H1 (cell line): ENCODE data around the gene CXADR. TPM values are rescaled to one million over a fixed set of nuclear protein-coding genes. Genes with fewer than 3 reads are reported as not detected.
"Not testable (repeated sequence)": the region's sequence is repeated elsewhere in the genome, so short reads cannot be mapped to it uniquely, and the experiment has no call there.

Experiments
- CTCF ChIA-PET: fragments of 300-600 bp; sonication (Branson Sonifier 250); formaldehyde crosslinking; loops from one replicate; lab custom pipeline; 2021; ENCODE audit not compliant: partially characterized antibody; lab: Charles Lee
- POLR2A ChIA-PET: fragments of 300-600 bp; sonication (Branson Sonifier 250); formaldehyde crosslinking; loops from one replicate; lab custom pipeline; 2021; ENCODE audit warnings: inconsistent platforms; ENCODE audit not compliant: partially characterized antibody; lab: Charles Lee
- DNase-seq, 2 experiments: peaks; one replicate each; pipeline versions ENCODE4 v3.0.0 to v3.0.0-alpha.2; 2010 to 2022; ENCODE audit warnings: low spot score in 2 of 2, low read depth in 1 of 2, mixed read lengths in 1 of 2
- FAIRE-seq: peaks from 2 replicates; lab custom pipeline; 2011; peaks lifted over from hg19 to GRCh38; lab: Jason Lieb, UNC
- H2AFZ ChIP-seq: 2 replicates; pipeline ENCODE4 v1.8.1; 2012; ENCODE audit warnings: low read length, inconsistent platforms
- H2AK5ac ChIP-seq: 2 replicates; pipeline ENCODE4 v1.6.1; 2013; ENCODE audit warnings: low read depth, low read length
- H2BK120ac ChIP-seq: replicated peaks from 2 replicates; pipeline ENCODE3; 2013; ENCODE audit warnings: low read depth, low read length, inconsistent platforms
- H2BK12ac ChIP-seq: 2 replicates; pipeline ENCODE4 v1.6.1; 2013; ENCODE audit warnings: low read depth, low read length
- H2BK15ac ChIP-seq: 2 replicates; pipeline ENCODE4 v1.6.1; 2013; ENCODE audit warnings: low read length
- H2BK20ac ChIP-seq: 2 replicates; pipeline ENCODE4 v1.6.1; 2013; ENCODE audit warnings: low read length
- H2BK5ac ChIP-seq: 2 replicates; pipeline ENCODE4 v1.6.1; 2013; ENCODE audit warnings: low read depth, low read length
- H3K14ac ChIP-seq: 2 replicates; pipeline ENCODE4 v1.6.1; 2013; ENCODE audit warnings: inconsistent platforms; ENCODE audit not compliant: insufficient read length
- H3K18ac ChIP-seq: 2 replicates; pipeline ENCODE4 v1.6.1; 2013; ENCODE audit warnings: low read length; ENCODE audit errors: extremely low read depth
- H3K23ac ChIP-seq: 2 replicates; pipeline ENCODE4 v1.6.1; 2013; ENCODE audit warnings: inconsistent platforms; ENCODE audit not compliant: insufficient read length
- H3K23me2 ChIP-seq: 2 replicates; pipeline ENCODE4 v1.6.1; 2013; ENCODE audit warnings: low read depth, low read length
- H3K27ac ChIP-seq: 2 replicates; pipeline ENCODE4 v1.6.1; 2011; ENCODE audit warnings: low read depth, low read length, inconsistent platforms
- H3K27me3 ChIP-seq, 4 experiments: replicated peaks in 1 of 4; 1 replicate in 1 of 4; 2 replicates in 3 of 4; pipeline versions ENCODE4 v1.6.1 to v1.8.1; 2011 to 2013; ENCODE audit warnings: low read length in 3 of 4, mild to moderate bottlenecking in 3 of 4, inconsistent platforms in 2 of 4, mixed read lengths in 2 of 4, moderate library complexity in 1 of 4; ENCODE audit not compliant: control insufficient read depth in 3 of 4, insufficient read depth in 3 of 4; ENCODE audit errors: extremely low read depth in 1 of 4
- H3K36me3 ChIP-seq, 4 experiments: 2 replicates each; pipeline versions ENCODE4 v1.6.1 to v1.8.1; 2011 to 2013; ENCODE audit warnings: mild to moderate bottlenecking in 4 of 4, low read length in 3 of 4, moderate library complexity in 2 of 4, control low read depth in 1 of 4, inconsistent platforms in 1 of 4; ENCODE audit not compliant: insufficient read depth in 4 of 4, control insufficient read depth in 2 of 4
- H3K4ac ChIP-seq: replicated peaks from 2 replicates; pipeline ENCODE3; 2013; ENCODE audit warnings: low read length, low read depth, mixed read lengths, inconsistent platforms; ENCODE audit not compliant: insufficient read length
- H3K4me1 ChIP-seq, 4 experiments: replicated peaks in 1 of 4; 1 replicate in 1 of 4; 2 replicates in 3 of 4; pipeline versions ENCODE4 v1.6.1 to v1.8.1; 2011 to 2013; ENCODE audit warnings: low read length in 3 of 4, inconsistent platforms in 2 of 4, mixed read lengths in 1 of 4; ENCODE audit not compliant: insufficient read depth in 4 of 4, control insufficient read depth in 3 of 4
- H3K4me2 ChIP-seq, 2 experiments: 2 replicates each; pipeline versions ENCODE4 v1.6.1 to v1.8.1; 2011 to 2013; ENCODE audit warnings: low read depth in 2 of 2, low read length in 2 of 2, control low read depth in 1 of 2, inconsistent platforms in 1 of 2, mild to moderate bottlenecking in 1 of 2; ENCODE audit not compliant: insufficient read depth in 1 of 2
- H3K4me3 ChIP-seq, 4 experiments: fragments of 200-600, 300-600 bp in 1 of 4; sonication (generic), shearing (Covaris generic), sonication (Bioruptor Twin) in 1 of 4; 2 replicates each; pipeline versions ENCODE4 v1.5.1 to v1.8.1; 2011 to 2016; ENCODE audit warnings: low read length in 4 of 4, low read depth in 3 of 4, control low read depth in 2 of 4, inconsistent platforms in 2 of 4, mild to moderate bottlenecking in 2 of 4, mixed read lengths in 1 of 4, moderate library complexity in 1 of 4; ENCODE audit not compliant: insufficient read depth in 2 of 4; ENCODE audit errors: extremely low read depth in 1 of 4
- H3K56ac ChIP-seq: replicated peaks from 2 replicates; pipeline ENCODE3; 2013; ENCODE audit warnings: low read depth, mild to moderate bottlenecking, mixed read lengths, low read length, inconsistent platforms; ENCODE audit not compliant: insufficient read length
- H3K79me1 ChIP-seq: 2 replicates; pipeline ENCODE4 v1.6.1; 2013; ENCODE audit warnings: low read depth, low read length, control low read depth
- H3K79me2 ChIP-seq, 2 experiments: 2 replicates each; pipeline versions ENCODE4 v1.6.1 to v1.8.1; 2012 to 2013; ENCODE audit warnings: low read length in 2 of 2, mild to moderate bottlenecking in 2 of 2, inconsistent platforms in 1 of 2; ENCODE audit not compliant: insufficient read depth in 2 of 2, control insufficient read depth in 1 of 2
- H3K9ac ChIP-seq, 4 experiments: replicated peaks in 1 of 4; 1 replicate in 1 of 4; 2 replicates in 3 of 4; pipeline versions ENCODE4 v1.6.1 to v1.8.1; 2011 to 2013; ENCODE audit warnings: low read depth in 3 of 4, low read length in 3 of 4, control low read depth in 2 of 4, mild to moderate bottlenecking in 2 of 4, moderate library complexity in 2 of 4, inconsistent platforms in 1 of 4; ENCODE audit errors: extremely low read depth in 1 of 4
- H3K9me3 ChIP-seq, 2 experiments: 2 replicates each; pipeline versions ENCODE4 v1.6.1 to v1.8.1; 2012 to 2013; ENCODE audit warnings: mild to moderate bottlenecking in 2 of 2, moderate library complexity in 2 of 2, control low read depth in 1 of 2, inconsistent platforms in 1 of 2, low read depth in 1 of 2, low read length in 1 of 2, mixed read lengths in 1 of 2; ENCODE audit not compliant: insufficient read depth in 2 of 2
- H4K20me1 ChIP-seq, 2 experiments: replicated peaks in 1 of 2; 2 replicates each; pipeline versions ENCODE3 to v1.8.1; 2011 to 2013; ENCODE audit warnings: inconsistent platforms in 2 of 2, low read length in 2 of 2, mild to moderate bottlenecking in 1 of 2; ENCODE audit not compliant: insufficient read depth in 2 of 2, control insufficient read depth in 1 of 2
- H4K5ac ChIP-seq: 2 replicates; pipeline ENCODE4 v1.6.1; 2013; ENCODE audit warnings: low read length, low read depth, mixed read lengths, inconsistent platforms; ENCODE audit not compliant: insufficient read length
- H4K8ac ChIP-seq: 2 replicates; pipeline ENCODE4 v1.8.0; 2013; ENCODE audit warnings: mild to moderate bottlenecking, moderate library complexity, low read length, inconsistent platforms; ENCODE audit not compliant: insufficient read depth; ENCODE audit errors: extremely low read depth
- H4K91ac ChIP-seq: replicated peaks from 2 replicates; pipeline ENCODE3; 2013; ENCODE audit warnings: low read length, mixed read lengths, inconsistent platforms; ENCODE audit not compliant: insufficient read length
- KDM1A ChIP-seq: fragments of 200-600, 300-600 bp; sonication (generic); IDR thresholded peaks from 2 replicates; pipeline ENCODE4 v1.7.1; 2016; ENCODE audit warnings: mild to moderate bottlenecking, low read length, borderline replicate concordance
- SRF ChIP-seq: IDR thresholded peaks from 2 replicates; pipeline ENCODE4 v1.6.1; 2011; ENCODE audit warnings: mild to moderate bottlenecking, low read depth, low read length, moderate library complexity
- TCF12 ChIP-seq: IDR thresholded peaks from 2 replicates; pipeline ENCODE4 v1.6.1; 2011; ENCODE audit warnings: low read depth, mild to moderate bottlenecking, low read length
- WGBS, 2 experiments: shearing (Covaris generic) in 1 of 2; methylation state at CpG; one replicate each; pipeline versions ENCODE4 v1.1.6 to v1.1.7; 2013 to 2015; ENCODE audit warnings: low lambda C conversion rate in 2 of 2, mixed read lengths in 2 of 2, inconsistent platforms in 1 of 2, low coverage in 1 of 2, missing lambda C conversion rate in 1 of 2; ENCODE audit not compliant: insufficient replicate concordance in 2 of 2, insufficient coverage in 1 of 2, insufficient read length in 1 of 2; ENCODE audit errors: extremely low coverage in 1 of 2, missing lambda C conversion rate in 1 of 2; 5-methylcytosine and 5-hydroxymethylcytosine counted together
- polyA plus RNA-seq, 7 experiments: library from polyadenylated mRNA; depleted of rRNA in 3 of 7; stranded (reverse) in 5 of 7; unstranded in 2 of 7; fragments of >200 nt in 5 of 7; fragments of 200-250 nt in 2 of 7; gene quantifications; 1 replicate in 5 of 7; 2 replicates in 1 of 7; 4 replicates in 1 of 7; pipeline versions ENCODE4 v1.2.1 to v1.2.3, GENCODE V29; 2011 to 2013; ENCODE audit warnings: missing spikeins in 2 of 7, mixed read lengths in 2 of 7
- total RNA-seq: library from RNA; stranded (reverse); fragmentation: NEBNext Ultra II Directional; extraction: Animal tissue kit (Norgen Biotek cat#: 25700); gene quantifications from 2 replicates; pipeline ENCODE4 v1.2.1, GENCODE V29; 2021

Gene CXADR
- total and polyA plus RNA-seq, 2 of the 8 experiments (the other 6 are each of a cell fraction or from before 2014, with no cell fraction given) = 45.6 to 145 TPM

DNA sequence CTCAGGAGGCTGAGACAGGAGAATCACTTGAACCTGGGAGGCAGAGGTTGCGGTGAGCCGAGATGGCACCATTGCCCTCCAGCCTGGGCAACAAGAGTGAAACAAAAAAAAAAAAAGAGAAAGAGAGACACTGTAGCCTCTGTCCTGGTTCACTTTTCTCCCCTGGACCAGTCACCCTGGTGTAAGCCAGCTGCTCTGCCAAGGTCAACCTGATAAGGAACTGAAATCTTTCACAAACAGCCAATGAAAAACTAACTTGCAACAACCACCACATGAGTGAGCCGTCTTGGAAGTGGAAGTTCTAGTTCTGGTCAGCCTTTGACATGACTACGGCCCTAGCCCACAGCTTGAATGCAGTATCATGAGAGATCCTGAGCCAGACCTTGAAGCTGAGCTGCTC lies 36.8 kb upstream of the CXADR start (continued):
- TF ChIP-seq TCF12 (no peak), SRF (no peak), KDM1A (no peak)

DNA sequence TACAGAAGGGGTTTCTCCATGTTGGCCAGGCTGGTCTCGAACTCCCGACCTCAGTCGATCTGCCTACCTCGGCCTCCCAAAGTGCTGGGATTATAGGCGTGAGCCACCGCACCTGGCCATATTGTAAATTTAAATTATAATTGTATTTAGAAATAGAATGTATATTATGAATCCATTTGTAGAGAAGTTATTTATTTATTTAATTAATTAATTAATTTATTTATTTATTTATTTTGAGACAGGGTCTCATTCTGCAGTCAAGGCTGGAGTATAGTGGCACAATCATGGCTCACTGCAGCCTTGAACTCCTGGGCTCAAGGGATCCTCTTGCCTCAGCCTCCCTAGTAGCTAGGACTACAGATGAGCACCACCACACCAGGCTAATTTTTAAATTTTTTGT lies 34.7 kb upstream of the CXADR start:
- not testable (repeated sequence) for H3K9me3 ChIP-seq
- 97% methylated on average over 6 of the region's 6 CpGs; no CpG with 5 or more reads in 1 of the 2 experiments for WGBS, 2 experiments

More for the DNA sequence above, 34.7 kb upstream of the CXADR start:
- H3K56ac ChIP-seq, H3K36me3 ChIP-seq, H2BK120ac ChIP-seq, H2AK5ac ChIP-seq, H4K91ac ChIP-seq, H2BK20ac ChIP-seq, H3K9ac ChIP-seq, H3K27me3 ChIP-seq, H2BK12ac ChIP-seq, H3K4ac ChIP-seq, H4K8ac ChIP-seq, H3K14ac ChIP-seq, H2AFZ ChIP-seq, H4K20me1 ChIP-seq, H3K23me2 ChIP-seq, H3K23ac ChIP-seq, H3K27ac ChIP-seq, H3K79me1 ChIP-seq, FAIRE-seq, H2BK15ac ChIP-seq, H2BK5ac ChIP-seq, H3K4me3 ChIP-seq, POLR2A ChIA-PET, DNase-seq, H3K18ac ChIP-seq, H4K5ac ChIP-seq, H3K4me1 ChIP-seq, H3K4me2 ChIP-seq, CTCF ChIA-PET, H3K79me2 ChIP-seq: not testable (repeated sequence)
